UCSD-AML1 (cell line): ENCODE measurements around the gene NAB2.
"Not testable (repeated sequence)": the region's sequence is repeated elsewhere in the genome, so short reads cannot be mapped to it uniquely, and the experiment has no call there.

ENCODE experiments used
- DNase-seq: peaks from one replicate; lab custom pipeline; 2025; ENCODE audit not compliant: unreplicated experiment; lab: John Stamatoyannopoulos, UW

Gene NAB2

GRCh38 chr12:57110104-57111030, 21.5 kb downstream of the NAB2 start:
- DNase-seq, result peak; percentile 63

- peak; percentile 81 for DNase-seq
Measured at GRCh38 chr12:57111031-57111734, 22.3 kb downstream of the NAB2 start, which contains the start of gene STAT6. TSS of gene STAT6 (minus strand) at chr12:57111362. CDS start at chr12:57108278, 3,084 bp downstream.

GRCh38 chr12:57112492-57113294, 23.8 kb downstream of the NAB2 start:
- no peak for DNase-seq

GRCh38 chr12:57116580-57117281, 27.8 kb downstream of the NAB2 start:
- no peak for DNase-seq

GRCh38 chr12:57118711-57119271, 29.9 kb downstream of the NAB2 start:
- DNase-seq, result no peak

- DNase-seq, result no peak
Measured at GRCh38 chr12:57119294-57120085, 30.6 kb downstream of the NAB2 start.

- DNase-seq, result not testable (repeated sequence)
Measured at GRCh38 chr12:57120718-57121117, 31.8 kb downstream of the NAB2 start.

GRCh38 chr12:57123813-57124212, 34.9 kb downstream of the NAB2 start:
- DNase-seq, result no peak

- DNase-seq, result peak; percentile 45
Measured at GRCh38 chr12:57124261-57124877, 35.5 kb downstream of the NAB2 start.

GRCh38 chr12:57126061-57126460, 37.1 kb downstream of the NAB2 start:
- no peak for DNase-seq

- DNase-seq, result no peak
Measured at GRCh38 chr12:57126561-57126960, 37.6 kb downstream of the NAB2 start.

GRCh38 chr12:57127101-57127725, 38.3 kb downstream of the NAB2 start:
- peak; percentile 38 for DNase-seq

GRCh38 chr12:57127726-57128518, 39.0 kb downstream of the NAB2 start, which contains the start of gene LRP1:
TSS of gene LRP1 (plus strand) at chr12:57128483. CDS start at chr12:57128965, 482 bp downstream.
- DNase-seq, result no peak

- DNase-seq, result no peak
Measured at GRCh38 chr12:57128519-57129247, 39.8 kb downstream of the NAB2 start.

GRCh38 chr12:57129321-57129842, 40.5 kb downstream of the NAB2 start:
- no peak for DNase-seq

- no peak for DNase-seq
Measured at GRCh38 chr12:57129889-57130288, 41.0 kb downstream of the NAB2 start.

GRCh38 chr12:57130941-57131340, 42.0 kb downstream of the NAB2 start:
- no peak for DNase-seq
